HepG2 (cell line): ENCODE results near the gene RASSF10. TPM values are rescaled to one million over a fixed set of nuclear protein-coding genes. Genes with fewer than 3 reads are reported as not detected.

Experiments
- ATAC-seq: fragments of 200-7000 bp; cut with Tn5 transposase; 3 replicates; pipeline ENCODE4 v1.9.1; 2020; ENCODE audit warnings: mild to moderate bottlenecking, moderate library complexity
- BruUV-seq: library from RNA; stranded (reverse); fragments of 400-500 nt; replicated peaks from 2 replicates; lab custom pipeline; 2021; lab: Mats Ljungman, UMichigan
- CTCF ChIA-PET: fragments of 300-600 bp; formaldehyde crosslinking; extraction: SDS; loops from one replicate; lab custom pipeline; 2021; ENCODE audit warnings: low total read pairs, inconsistent platforms, low intra/inter-chr PET ratio; lab: Yijun Ruan, JAX
- POLR2A ChIA-PET: fragments of 350-600 bp; sonication (Branson Sonifier 250); formaldehyde crosslinking; loops from one replicate; lab custom pipeline; 2020; ENCODE audit warnings: antibody characterized with exemption, inconsistent platforms; lab: Yijun Ruan, JAX
- DNase-seq: peaks from one replicate; pipeline ENCODE4 v3.0.0-alpha.2; 2015; ENCODE audit warnings: low spot score
- FAIRE-seq: peaks from 3 replicates; lab custom pipeline; 2011; peaks lifted over from hg19 to GRCh38; lab: Jason Lieb, UNC
- H2AFZ ChIP-seq: one replicate; pipeline ENCODE4 v1.6.1; 2011; ENCODE audit warnings: low read length, inconsistent platforms
- H3K27ac ChIP-seq: fragments of 300-600 bp; 3 replicates; pipeline ENCODE4 v1.8.0; 2011; ENCODE audit warnings: mixed run types, mild to moderate bottlenecking, mixed read lengths, low read length, inconsistent platforms; ENCODE audit not compliant: insufficient read depth; ENCODE audit errors: extremely low read length
- H3K27me3 ChIP-seq, 2 experiments: fragments of 200-600 bp in 1 of 2; 2 replicates in 1 of 2; 3 replicates in 1 of 2; pipeline versions ENCODE4 v1.6.0 to v1.8.0; 2011; ENCODE audit warnings: low read length in 2 of 2, mild to moderate bottlenecking in 2 of 2, moderate library complexity in 2 of 2, inconsistent platforms in 1 of 2; ENCODE audit not compliant: insufficient read depth in 2 of 2, control insufficient read depth in 1 of 2
- H3K36me3 ChIP-seq, 2 experiments: fragments of 200-600 bp in 1 of 2; replicated peaks in 1 of 2; 2 replicates in 1 of 2; 3 replicates in 1 of 2; pipeline versions ENCODE4 v1.5.1 to v1.8.0; 2011; ENCODE audit warnings: low read length in 2 of 2, inconsistent platforms in 1 of 2; ENCODE audit not compliant: insufficient read depth in 2 of 2, control insufficient read depth in 1 of 2
- H3K4me1 ChIP-seq: 2 replicates; pipeline ENCODE4 v1.5.1; 2012; ENCODE audit warnings: low read length, inconsistent platforms; ENCODE audit not compliant: insufficient read depth
- H3K4me2 ChIP-seq: 2 replicates; pipeline ENCODE4 v1.6.0; 2011; ENCODE audit warnings: low read depth, low read length, inconsistent platforms
- H3K4me3 ChIP-seq, 3 experiments: fragments of 200-600 bp in 1 of 3; sonication (generic), shearing (Covaris generic) in 1 of 3; replicated peaks in 1 of 3; 2 replicates each; pipeline ENCODE4 v1.5.1; 2011 to 2016; ENCODE audit warnings: low read length in 3 of 3, inconsistent platforms in 2 of 3, low read depth in 2 of 3, mild to moderate bottlenecking in 2 of 3, control low read depth in 1 of 3, mixed read lengths in 1 of 3; ENCODE audit not compliant: insufficient read depth in 1 of 3
- H3K79me2 ChIP-seq: one replicate; pipeline ENCODE4 v1.6.1; 2011; ENCODE audit warnings: low read length, inconsistent platforms; ENCODE audit not compliant: insufficient read depth
- H3K9ac ChIP-seq: 2 replicates; pipeline ENCODE4 v1.6.0; 2011; ENCODE audit warnings: mild to moderate bottlenecking, low read depth, low read length, inconsistent platforms; ENCODE audit not compliant: insufficient read depth
- H3K9me3 ChIP-seq: 2 replicates; pipeline ENCODE4 v1.5.1; 2012; ENCODE audit warnings: mild to moderate bottlenecking, low read length
- H4K20me1 ChIP-seq: 2 replicates; pipeline ENCODE4 v1.6.0; 2011; ENCODE audit warnings: inconsistent platforms, mild to moderate bottlenecking, low read length, moderate library complexity; ENCODE audit not compliant: insufficient read depth
- CAMTA2 ChIP-seq: sonication (generic); formaldehyde crosslinking; IDR thresholded peaks from 2 replicates; pipeline ENCODE4 v1.4.0; 2020; ENCODE audit warnings: mild to moderate bottlenecking, missing genetic modification reagents, borderline replicate concordance
- DNMT1 ChIP-seq: sonication (generic); formaldehyde crosslinking; IDR thresholded peaks from 2 replicates; pipeline ENCODE4 v1.5.1; 2020; ENCODE audit warnings: mild to moderate bottlenecking, missing genetic modification reagents
- EHMT2 ChIP-seq: fragments of 200-600 bp; sonication (generic); IDR thresholded peaks from 2 replicates; pipeline ENCODE4 v1.7.0; 2017; ENCODE audit warnings: antibody characterized with exemption, low read depth, low read length, borderline replicate concordance
- KDM3A ChIP-seq: IDR thresholded peaks from 2 replicates; pipeline ENCODE4 v1.6.1; 2018; ENCODE audit warnings: low read depth, missing compliant biosample characterization
- NFATC3 ChIP-seq: sonication (generic); formaldehyde crosslinking; IDR thresholded peaks from 2 replicates; pipeline ENCODE4 v1.5.1; 2020; ENCODE audit warnings: mild to moderate bottlenecking, missing genetic modification reagents
- NRL ChIP-seq: sonication (generic); formaldehyde crosslinking; IDR thresholded peaks from 2 replicates; pipeline ENCODE4 v1.5.0; 2020; ENCODE audit warnings: missing genetic modification reagents, mild to moderate bottlenecking, moderate library complexity, borderline replicate concordance
- RBM22 ChIP-seq: fragments of 200-400 bp; formaldehyde crosslinking; optimal IDR thresholded peaks from 2 replicates; pipeline ENCODE3; 2017; ENCODE audit warnings: mild to moderate bottlenecking, low read length, moderate library complexity
- STAG1 ChIP-seq: sonication (generic); formaldehyde crosslinking; IDR thresholded peaks from 2 replicates; pipeline ENCODE4 v1.4.0; 2020; ENCODE audit warnings: missing genetic modification reagents
- U2AF1 ChIP-seq: fragments of 200-400 bp; formaldehyde crosslinking; optimal IDR thresholded peaks from 2 replicates; pipeline ENCODE3; 2017; ENCODE audit warnings: mild to moderate bottlenecking, low read depth, low read length
- XBP1 ChIP-seq: sonication (generic); formaldehyde crosslinking; IDR thresholded peaks from 2 replicates; pipeline ENCODE4 v1.5.0; 2020; ENCODE audit warnings: missing genetic modification reagents
- ZBTB8A ChIP-seq: sonication (generic); formaldehyde crosslinking; IDR thresholded peaks from 2 replicates; pipeline ENCODE4 v1.4.0; 2020; ENCODE audit warnings: mild to moderate bottlenecking, low read depth, missing genetic modification reagents, borderline replicate concordance
- ZKSCAN5 ChIP-seq: sonication (generic); formaldehyde crosslinking; IDR thresholded peaks from 2 replicates; pipeline ENCODE4 v1.5.1; 2020; ENCODE audit warnings: mild to moderate bottlenecking, missing genetic modification reagents
- ZNF232 ChIP-seq: sonication (generic); formaldehyde crosslinking; IDR thresholded peaks from 2 replicates; pipeline ENCODE4 v1.4.0; 2020; ENCODE audit warnings: missing genetic modification reagents, borderline replicate concordance
- ZNF274 ChIP-seq: sonication (generic); formaldehyde crosslinking; IDR thresholded peaks from 2 replicates; pipeline ENCODE4 v1.5.1; 2020; ENCODE audit warnings: mild to moderate bottlenecking, missing genetic modification reagents
- ZNF569 ChIP-seq: sonication (generic); formaldehyde crosslinking; IDR thresholded peaks from 2 replicates; pipeline ENCODE4 v1.5.0; 2020; ENCODE audit warnings: mild to moderate bottlenecking, missing genetic modification reagents, moderate library complexity, borderline replicate concordance
- ZNF777 ChIP-seq: sonication (generic); formaldehyde crosslinking; IDR thresholded peaks from 2 replicates; pipeline ENCODE4 v1.4.0; 2020; ENCODE audit warnings: missing genetic modification reagents
- ZNF781 ChIP-seq: sonication (generic); formaldehyde crosslinking; IDR thresholded peaks from 2 replicates; pipeline ENCODE4 v1.5.1; 2020; ENCODE audit warnings: borderline replicate concordance, mild to moderate bottlenecking, missing genetic modification reagents; ENCODE audit errors: not compliant biosample characterization
- ZNF816 ChIP-seq: sonication (generic); formaldehyde crosslinking; IDR thresholded peaks from 2 replicates; pipeline ENCODE4 v1.8.0; 2022; ENCODE audit warnings: missing genetic modification reagents, mild to moderate bottlenecking, borderline replicate concordance
- WGBS: methylation state at CpG from one replicate; pipeline ENCODE4 v1.1.6; 2017; ENCODE audit warnings: low lambda C conversion rate; 5-methylcytosine and 5-hydroxymethylcytosine counted together
- in situ Hi-C: cut with HindIII; loops from 2 replicates; pipeline ENCODE4 v1.10.0; 2017; ENCODE audit warnings: low pct_unique_long_range_greater_than_20kb; ENCODE audit not compliant: extremely low pct_ligation_motif_present
- intact Hi-C: fragments of 100-400 bp; cut with micrococcal nuclease; formaldehyde crosslinking; loops from one replicate; pipeline ENCODE4 v1.10.0; 2022; ENCODE audit not compliant: unreplicated experiment
- polyA plus RNA-seq, 8 experiments: library from polyadenylated mRNA; depleted of rRNA in 3 of 8; stranded (reverse) in 7 of 8; unstranded in 1 of 8; fragments of >200 nt; fragmentation: Illumina TruSeq in 4 of 8; extraction: Trizol in 4 of 8; gene quantifications; 2 replicates each; pipeline versions ENCODE4 v1.2.1 to v1.2.3, GENCODE V29; 2011 to 2016; ENCODE audit warnings: low read depth in 4 of 8, missing spikeins in 1 of 8, mixed read lengths in 1 of 8; ENCODE audit not compliant: insufficient read depth in 1 of 8
- total RNA-seq, 5 experiments: library from RNA; depleted of rRNA; stranded (reverse); fragments of >200 nt; fragmentation: Illumina TruSeq; extraction: Trizol; gene quantifications; 2 replicates each; pipeline ENCODE4 v1.2.3, GENCODE V29; 2016; ENCODE audit warnings: low read depth in 1 of 5
- TF ChIP-seq, protein P1 (sequence below): sonication (generic); formaldehyde crosslinking; IDR thresholded peaks from 2 replicates; pipeline ENCODE4 v1.4.0; 2020; ENCODE audit warnings: missing genetic modification reagents
- TF ChIP-seq, protein P2 (sequence below): sonication (generic); formaldehyde crosslinking; conservative IDR thresholded peaks from 2 replicates; pipeline ENCODE4 v1.4.0; 2020; ENCODE audit warnings: missing genetic modification reagents

The RASSF10 gene
- total and polyA plus RNA-seq, 2 of the 13 experiments (the other 11 are each of a cell fraction or from before 2014, with no cell fraction given): not detected

DNA sequence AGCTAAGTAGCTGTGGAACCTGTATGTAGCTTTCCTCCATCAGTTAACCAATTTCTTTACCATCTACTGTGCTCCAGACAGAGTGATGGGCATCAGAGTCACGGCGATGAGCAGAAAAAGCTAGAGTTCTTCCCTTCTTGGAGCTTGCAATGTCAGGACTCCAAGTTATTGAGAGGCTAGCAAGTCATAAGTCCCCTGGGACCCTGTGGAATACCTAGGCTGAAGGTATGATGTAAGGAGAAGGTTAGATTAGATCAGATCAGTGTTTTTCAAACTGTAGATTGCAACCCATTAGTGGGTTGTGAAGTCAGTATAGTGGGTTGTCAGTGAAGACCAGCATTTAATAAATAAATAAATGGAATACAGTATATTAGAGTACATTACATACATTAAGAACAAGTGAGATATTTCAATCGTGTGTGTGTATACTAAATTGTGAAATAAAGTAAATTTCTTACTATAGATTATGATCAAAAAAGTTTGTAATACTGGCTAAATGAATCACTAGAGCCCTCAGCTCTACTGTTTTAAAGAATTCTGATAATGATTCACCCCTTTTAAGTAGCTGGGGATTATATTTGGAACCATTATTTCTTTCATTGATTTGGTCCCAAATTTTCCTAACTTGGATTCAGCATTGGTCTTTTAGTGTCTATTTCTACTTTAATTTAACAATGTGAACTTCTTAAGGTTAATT, 52.3 kb downstream of the RASSF10 start:
- FAIRE-seq (no peak), DNase-seq (no peak), ATAC-seq (no peak)
- Histone ChIP-seq H2AFZ (no peak overlapping the region), H3K36me3 (no peaks in the 10 kb centered on the region), H3K4me3 (no peak overlapping the region), H3K27ac (no peak overlapping the region), H3K9ac (no peak overlapping the region), H3K9me3 (no peaks in the 10 kb centered on the region), H3K79me2 (no peaks in the 10 kb centered on the region), H3K4me2 (no peak overlapping the region), H3K27me3 (no peaks in the 10 kb centered on the region; a peak in 1 of 5 replicates), H3K4me1 (peaks cover 15% of the 10 kb centered on the region), H4K20me1 (no peaks in the 10 kb centered on the region)
- 36% methylated on average over 3 of the region's 3 CpGs for WGBS
- TF ChIP-seq, protein P1, sequence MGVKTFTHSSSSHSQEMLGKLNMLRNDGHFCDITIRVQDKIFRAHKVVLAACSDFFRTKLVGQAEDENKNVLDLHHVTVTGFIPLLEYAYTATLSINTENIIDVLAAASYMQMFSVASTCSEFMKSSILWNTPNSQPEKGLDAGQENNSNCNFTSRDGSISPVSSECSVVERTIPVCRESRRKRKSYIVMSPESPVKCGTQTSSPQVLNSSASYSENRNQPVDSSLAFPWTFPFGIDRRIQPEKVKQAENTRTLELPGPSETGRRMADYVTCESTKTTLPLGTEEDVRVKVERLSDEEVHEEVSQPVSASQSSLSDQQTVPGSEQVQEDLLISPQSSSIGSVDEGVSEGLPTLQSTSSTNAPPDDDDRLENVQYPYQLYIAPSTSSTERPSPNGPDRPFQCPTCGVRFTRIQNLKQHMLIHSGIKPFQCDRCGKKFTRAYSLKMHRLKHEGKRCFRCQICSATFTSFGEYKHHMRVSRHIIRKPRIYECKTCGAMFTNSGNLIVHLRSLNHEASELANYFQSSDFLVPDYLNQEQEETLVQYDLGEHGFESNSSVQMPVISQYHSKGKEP (CRISPR knock-in tag): no peak
- no peak for TF ChIP-seq EHMT2
- TF ChIP-seq ZNF569 (CRISPR knock-in tag): no peak
- TF ChIP-seq NFATC3: no peak
- no peak for TF ChIP-seq NRL (CRISPR knock-in tag)
- TF ChIP-seq ZNF816 (CRISPR knock-in tag): no peak
- no peak for TF ChIP-seq XBP1 (CRISPR knock-in tag)
- TF ChIP-seq KDM3A (CRISPR knock-in tag): no peak
- no peak for TF ChIP-seq ZBTB8A (CRISPR knock-in tag)
- no peak for TF ChIP-seq STAG1 (CRISPR knock-in tag)
- no peak for TF ChIP-seq ZNF777 (CRISPR knock-in tag)
- no peak for TF ChIP-seq DNMT1
- no peak for TF ChIP-seq ZKSCAN5 (CRISPR knock-in tag)
- TF ChIP-seq, protein P2, sequence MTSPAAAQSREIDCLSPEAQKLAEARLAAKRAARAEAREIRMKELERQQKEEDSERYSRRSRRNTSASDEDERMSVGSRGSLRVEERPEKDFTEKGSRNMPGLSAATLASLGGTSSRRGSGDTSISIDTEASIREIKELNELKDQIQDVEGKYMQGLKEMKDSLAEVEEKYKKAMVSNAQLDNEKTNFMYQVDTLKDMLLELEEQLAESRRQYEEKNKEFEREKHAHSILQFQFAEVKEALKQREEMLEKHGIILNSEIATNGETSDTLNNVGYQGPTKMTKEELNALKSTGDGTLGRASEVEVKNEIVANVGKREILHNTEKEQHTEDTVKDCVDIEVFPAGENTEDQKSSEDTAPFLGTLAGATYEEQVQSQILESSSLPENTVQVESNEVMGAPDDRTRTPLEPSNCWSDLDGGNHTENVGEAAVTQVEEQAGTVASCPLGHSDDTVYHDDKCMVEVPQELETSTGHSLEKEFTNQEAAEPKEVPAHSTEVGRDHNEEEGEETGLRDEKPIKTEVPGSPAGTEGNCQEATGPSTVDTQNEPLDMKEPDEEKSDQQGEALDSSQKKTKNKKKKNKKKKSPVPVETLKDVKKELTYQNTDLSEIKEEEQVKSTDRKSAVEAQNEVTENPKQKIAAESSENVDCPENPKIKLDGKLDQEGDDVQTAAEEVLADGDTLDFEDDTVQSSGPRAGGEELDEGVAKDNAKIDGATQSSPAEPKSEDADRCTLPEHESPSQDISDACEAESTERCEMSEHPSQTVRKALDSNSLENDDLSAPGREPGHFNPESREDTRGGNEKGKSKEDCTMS (CRISPR knock-in tag): no peak
- TF ChIP-seq CAMTA2 (CRISPR knock-in tag): no peak
- no peak for TF ChIP-seq RBM22
- no peak for TF ChIP-seq ZNF781 (CRISPR knock-in tag)
- TF ChIP-seq U2AF1: no peak
- no peak for TF ChIP-seq ZNF232 (CRISPR knock-in tag)
- no peak for TF ChIP-seq ZNF274 (CRISPR knock-in tag)
- in situ Hi-C loops (no loop called here), intact Hi-C loops (no loop called here)
- ChIA-PET CTCF (no interaction called here), POLR2A (no interaction called here)
- BruUV-seq: no TSS peak
